NCI-H1417 treated with DMSO at 0.1 percent for 48 hours (cell line): ENCODE data around the gene SLC39A1.
"Not testable (repeated sequence)": the region's sequence is repeated elsewhere in the genome, so short reads cannot be mapped to it uniquely, and the experiment has no call there.

Experiments
- DNase-seq: peaks from one replicate; lab custom pipeline; 2025; lab: John Stamatoyannopoulos, UW

The SLC39A1 gene, protein sequence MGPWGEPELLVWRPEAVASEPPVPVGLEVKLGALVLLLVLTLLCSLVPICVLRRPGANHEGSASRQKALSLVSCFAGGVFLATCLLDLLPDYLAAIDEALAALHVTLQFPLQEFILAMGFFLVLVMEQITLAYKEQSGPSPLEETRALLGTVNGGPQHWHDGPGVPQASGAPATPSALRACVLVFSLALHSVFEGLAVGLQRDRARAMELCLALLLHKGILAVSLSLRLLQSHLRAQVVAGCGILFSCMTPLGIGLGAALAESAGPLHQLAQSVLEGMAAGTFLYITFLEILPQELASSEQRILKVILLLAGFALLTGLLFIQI

DNA sequence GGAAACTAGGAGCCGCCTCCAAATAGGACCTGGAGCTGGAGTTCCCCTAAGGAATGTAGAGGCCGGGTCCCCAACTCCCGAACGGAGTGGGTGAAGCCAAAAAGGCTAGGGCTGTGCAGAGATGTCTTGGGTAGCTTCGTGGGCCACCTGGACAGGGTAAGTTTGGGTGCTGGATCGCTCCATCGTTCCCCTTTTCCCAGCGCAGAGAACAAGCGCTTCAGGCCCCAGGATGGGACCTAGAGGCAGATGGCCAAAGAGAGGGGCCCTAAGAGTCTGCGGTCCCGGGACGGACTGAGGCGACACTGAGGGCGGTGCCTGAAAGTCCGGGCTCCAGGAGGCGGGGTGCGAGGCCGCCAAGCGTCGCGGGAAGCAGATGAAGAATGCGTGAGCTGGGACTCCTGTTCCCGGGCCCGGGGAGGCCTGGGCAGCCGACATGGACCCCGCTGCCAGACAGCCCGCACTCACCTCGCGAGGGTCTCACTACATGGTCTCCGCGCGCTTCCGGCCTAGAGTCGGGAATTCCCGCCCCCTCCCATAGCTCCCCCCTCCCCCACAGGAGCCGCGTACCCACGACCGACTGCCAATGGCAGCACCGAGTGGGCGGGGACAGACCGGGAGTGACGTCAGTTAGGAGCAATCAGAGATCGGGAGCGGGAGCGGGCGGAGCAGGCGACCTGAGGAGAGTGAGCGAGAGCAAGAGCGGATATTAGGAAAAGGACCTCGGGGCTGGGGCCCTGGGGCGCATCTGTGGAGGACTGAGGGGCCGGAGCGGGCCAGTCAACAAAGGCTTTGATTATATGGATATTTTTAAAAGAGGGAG, at the start of gene SLC39A1:
Gene SLC39A1, minus strand, starts transcription at position 508 of the 820 bp plus-strand sequence. CDS start 822 bp downstream, outside the sequence.
- DNase-seq, result peak; percentile 87

DNA sequence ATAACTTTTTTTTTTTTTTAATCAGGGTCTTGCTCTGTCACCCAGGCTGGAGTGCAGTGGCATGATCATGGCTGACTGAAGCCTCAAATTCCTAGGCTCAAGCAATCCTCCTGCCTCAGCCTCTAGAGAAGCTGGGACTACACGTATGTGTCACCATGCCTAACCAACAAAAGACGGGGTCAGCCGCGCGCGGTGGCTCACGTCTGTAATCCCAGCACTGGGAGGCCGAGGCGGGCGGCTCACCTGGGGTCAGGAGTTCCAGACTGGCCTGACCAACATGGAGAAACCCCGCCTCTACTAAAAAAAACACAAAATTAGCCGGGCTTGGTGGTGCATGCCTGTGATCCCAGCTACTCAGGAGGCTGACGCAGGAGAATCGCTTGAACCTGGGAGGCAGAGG, 49.2 kb upstream of the SLC39A1 start:
- DNase-seq, result not testable (repeated sequence)

DNA sequence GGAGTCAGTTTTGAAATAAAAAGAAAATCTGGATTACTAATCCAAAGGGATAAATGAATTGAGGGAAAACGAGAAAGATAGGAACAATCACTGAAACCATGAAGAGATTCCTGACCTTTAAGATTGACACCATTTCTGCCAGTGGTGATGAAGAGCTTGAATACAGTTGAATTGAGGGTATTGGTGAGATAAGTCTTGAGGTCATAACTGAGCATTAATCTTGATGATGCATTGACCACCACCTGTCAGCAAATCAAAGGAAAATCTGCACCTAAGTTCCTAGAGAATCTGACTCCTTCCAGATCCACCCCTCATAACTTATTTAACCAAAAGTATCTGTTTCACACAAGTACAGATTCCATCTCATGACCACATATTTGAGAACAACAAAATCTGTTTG, 48.8 kb upstream of the SLC39A1 start:
- DNase-seq, result no peak

DNA sequence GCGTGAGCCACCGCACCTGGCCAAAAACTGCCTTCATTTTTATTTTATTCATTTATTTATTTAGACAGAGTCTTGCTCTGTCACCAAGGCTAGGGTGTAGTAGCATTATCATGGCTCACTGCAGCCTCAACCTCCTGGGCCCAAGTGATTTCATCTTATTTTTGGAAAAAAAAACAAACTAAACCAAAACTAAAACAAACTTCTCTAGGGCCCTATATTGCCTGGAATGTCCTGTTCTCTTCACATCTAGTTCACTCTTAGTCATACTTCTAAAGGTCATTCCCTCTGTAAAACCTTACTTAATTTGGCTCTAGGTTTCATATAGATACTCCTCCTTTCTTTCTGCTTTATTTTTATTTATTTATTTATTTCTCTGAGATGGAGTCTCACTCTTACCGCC, 42.8 kb upstream of the SLC39A1 start:
- DNase-seq, result no peak

DNA sequence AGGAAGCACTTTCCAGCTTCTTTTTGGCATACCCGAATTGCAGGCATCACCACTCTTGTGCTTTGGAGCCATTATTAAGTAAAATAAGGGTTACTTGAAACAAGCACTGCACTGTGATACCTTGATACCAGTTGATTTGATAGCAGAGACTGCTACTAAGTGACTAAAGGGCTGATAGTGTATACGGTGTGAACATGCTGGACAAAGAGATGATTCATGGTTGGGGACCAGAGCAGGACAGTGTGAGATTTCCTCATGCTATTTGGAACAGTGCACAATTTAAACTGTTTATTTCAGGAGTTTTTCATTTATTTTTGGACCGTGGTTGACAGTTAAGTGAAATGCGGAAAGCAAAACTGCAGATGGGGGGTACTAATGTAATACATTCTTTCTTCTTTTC, 37.1 kb upstream of the SLC39A1 start:
- no peak for DNase-seq

DNA sequence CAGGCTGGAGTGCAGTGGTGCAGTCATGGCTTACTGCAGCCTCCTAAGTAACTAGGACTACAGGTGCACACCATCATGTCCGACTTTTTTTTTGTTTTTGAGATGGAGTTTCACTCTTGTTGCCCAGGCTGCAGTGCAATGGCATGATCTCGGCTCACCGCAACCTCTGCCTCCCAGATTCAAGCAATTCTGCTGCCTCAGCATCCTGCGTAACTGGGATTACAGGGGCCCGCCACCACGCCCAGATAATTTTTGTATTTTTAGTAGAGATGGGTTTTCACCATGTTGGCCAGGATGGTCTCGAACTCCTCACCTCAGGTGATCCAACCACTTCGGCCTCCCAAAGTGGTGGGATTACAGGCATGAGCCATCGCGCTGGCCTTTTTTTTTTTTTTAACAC, 33.5 kb upstream of the SLC39A1 start:
- DNase-seq, result not testable (repeated sequence)

DNA sequence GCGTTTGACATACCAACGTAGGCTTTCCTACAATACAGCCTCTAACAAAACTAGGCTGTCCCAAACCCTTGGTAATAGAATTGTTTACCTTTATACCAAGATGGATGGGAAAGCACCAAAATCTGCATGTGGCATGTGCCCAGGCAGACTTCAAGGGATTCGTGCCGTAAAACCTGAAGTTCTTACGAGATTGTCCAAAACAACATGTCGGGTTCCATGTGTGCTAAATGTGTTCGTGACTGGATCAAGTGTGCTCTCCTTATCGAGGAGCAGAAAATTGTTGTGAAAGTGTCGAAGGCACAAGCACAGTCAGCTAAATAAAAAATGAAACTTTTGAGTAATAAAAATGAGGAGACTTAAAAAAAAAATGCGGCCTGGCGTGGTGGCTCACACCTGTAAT, 32.3 kb upstream of the SLC39A1 start:
- DNase-seq, result no peak

DNA sequence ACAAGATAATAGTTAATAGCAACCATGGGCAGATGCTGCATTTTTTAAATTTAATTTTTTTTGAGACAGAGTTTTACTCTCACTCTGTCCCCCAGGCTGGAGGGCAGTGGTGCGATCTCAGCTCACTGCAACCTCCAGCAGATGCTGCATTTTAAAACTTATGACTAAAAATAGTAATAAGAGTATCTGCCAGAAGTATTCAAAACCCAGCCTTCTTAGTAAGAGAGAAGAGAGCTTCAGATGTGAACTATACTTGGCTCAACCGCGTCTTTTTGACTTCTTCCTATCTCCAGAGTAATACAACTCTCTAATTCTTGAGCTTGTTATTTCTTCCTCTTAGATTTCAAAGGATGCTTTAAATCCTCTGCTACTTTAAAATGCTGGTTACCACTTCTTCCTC, 31.9 kb upstream of the SLC39A1 start:
- no peak for DNase-seq

DNA sequence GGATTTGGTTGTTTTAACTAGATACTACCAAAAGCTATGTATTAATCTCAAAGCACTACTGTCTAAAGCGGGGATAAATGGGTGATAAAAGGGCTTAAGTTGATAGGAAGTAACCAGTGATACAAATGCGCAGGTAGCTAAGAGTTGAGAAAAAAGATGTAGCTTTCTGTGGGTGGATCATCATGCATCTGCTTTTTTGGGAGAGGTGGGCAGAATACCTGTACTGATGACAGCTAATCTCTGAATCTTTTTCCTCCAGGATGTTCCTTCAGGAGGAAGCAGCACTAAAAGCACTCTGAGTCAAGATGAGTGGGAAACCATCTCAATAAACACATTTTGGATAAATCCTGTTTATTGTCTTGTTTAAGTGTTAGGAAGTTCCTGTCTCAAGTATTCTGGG, 28.5 kb upstream of the SLC39A1 start:
- DNase-seq, result no peak

DNA sequence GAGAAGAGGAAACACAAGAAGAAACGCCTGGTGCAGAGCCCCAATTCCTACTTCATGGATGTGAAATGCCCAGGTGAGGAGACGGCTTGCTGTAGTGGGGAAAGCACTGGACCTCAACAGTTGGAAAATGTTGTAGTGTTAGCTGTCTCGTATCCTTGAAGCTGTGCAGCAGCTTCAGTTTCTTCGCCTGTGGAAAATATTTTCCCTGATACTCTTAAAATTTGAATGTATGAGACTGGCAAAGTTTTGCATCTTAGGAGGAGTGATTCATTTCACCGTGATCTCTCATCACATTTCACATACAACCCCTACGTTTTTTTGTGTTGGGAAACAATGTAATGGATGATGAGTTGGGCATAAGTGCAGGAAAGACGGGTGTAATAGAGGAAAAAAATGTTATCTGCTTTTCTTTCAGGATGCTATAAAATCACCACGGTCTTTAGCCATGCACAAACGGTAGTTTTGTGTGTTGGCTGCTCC, 27.9 kb upstream of the SLC39A1 start:
- no peak for DNase-seq

DNA sequence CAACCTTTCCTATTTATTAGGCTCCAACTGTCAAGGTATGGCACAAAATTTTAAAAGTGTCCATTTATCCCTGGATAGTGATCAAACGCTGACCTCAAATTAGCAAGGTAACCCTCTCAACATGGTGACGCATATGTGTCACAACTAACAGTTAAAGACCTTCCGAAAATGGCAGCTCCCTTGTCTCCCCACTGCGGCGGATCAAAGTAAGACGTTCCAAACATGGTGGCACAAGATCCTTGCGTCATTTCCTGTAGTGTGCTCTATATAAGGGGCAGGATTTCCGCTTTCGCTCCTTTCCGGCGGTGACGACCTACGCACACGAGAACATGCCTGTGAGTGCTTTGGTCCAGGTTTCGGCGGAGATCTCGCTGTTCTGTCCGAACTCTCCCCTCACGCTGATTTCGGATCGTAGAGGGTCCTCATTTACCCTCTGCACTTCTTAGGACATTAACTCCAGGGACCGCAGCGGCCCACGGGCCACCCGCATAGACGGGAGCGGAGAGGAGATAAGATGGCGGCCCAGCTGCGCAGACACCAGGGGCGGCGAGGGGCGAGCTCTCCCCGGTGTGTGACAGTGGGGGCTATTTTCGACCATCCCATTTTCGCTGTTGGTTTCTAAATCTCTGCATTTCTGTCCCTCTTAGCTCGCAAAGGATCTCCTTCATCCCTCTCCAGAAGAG, 27.3 kb upstream of the SLC39A1 start, which contains the start of gene RPS27:
Gene RPS27, plus strand, starts transcription at position 295 of the 683 bp plus-strand sequence. Its CDS starts 35 bp downstream, at position 330.
- peak; percentile 89 for DNase-seq

DNA sequence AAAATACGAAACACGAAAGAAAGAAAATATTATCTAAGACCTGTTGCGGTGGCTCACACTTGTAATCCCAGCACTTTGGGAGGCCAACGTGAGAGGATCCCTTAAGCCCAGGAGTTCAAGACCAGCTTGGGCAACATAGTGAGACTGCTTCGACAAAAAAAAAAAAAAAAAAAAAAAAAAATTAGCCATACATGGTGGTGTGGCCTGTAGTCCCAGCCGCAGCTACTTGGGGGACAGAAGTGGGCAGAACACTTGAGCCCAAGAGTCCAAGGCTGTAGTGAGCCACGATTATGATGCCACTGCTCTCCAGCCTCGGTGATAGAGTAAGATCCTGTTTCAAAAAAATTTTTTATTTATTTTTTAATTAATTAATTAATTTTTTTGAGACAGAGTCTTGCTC, 24.3 kb upstream of the SLC39A1 start:
- DNase-seq, result no peak

DNA sequence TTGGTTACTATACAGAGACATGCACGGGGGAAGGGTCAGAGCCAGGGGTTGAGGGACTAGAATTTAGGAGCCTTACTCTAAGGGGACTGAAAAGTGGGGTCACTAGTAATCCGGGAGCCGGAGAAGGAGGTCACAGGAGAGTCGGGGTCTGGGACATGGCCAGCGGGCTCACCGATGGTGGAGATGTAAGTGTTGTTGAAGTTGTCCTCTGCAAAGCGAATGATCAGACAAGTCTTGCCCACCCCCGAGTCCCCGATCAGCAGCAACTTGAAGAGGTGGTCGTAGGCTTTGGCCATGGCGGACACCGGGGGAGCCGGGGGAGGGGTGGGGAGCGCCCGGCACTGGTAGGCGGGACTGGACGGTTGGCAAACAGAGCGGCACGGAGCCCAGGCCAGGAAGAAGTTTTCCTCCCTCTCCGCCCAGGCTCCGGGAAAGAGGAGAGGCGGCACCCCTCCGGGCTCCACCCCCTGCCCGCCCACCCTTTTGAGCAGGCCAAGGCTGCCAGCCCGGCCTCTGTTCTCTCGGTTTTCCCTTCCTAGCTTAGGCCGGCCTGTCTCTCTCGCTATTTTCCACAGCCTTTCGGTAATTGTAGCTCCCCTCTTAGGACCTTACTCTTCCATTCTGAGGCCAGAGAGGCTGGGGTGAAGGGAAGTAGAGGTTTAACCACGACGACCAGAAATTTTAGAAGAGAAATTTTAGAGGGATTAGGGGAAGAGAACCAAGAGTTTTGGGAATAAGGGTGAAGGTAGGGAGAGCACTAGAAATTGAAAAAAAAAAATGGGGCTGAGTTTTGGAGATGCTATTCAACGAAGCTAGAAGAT, 22.8 kb upstream of the SLC39A1 start, which contains the start of gene RAB13:
Gene RAB13, minus strand, starts transcription at position 399 of the 821 bp plus-strand sequence. Its CDS starts 103 bp downstream, at position 296.
- peak; percentile 13 for DNase-seq

DNA sequence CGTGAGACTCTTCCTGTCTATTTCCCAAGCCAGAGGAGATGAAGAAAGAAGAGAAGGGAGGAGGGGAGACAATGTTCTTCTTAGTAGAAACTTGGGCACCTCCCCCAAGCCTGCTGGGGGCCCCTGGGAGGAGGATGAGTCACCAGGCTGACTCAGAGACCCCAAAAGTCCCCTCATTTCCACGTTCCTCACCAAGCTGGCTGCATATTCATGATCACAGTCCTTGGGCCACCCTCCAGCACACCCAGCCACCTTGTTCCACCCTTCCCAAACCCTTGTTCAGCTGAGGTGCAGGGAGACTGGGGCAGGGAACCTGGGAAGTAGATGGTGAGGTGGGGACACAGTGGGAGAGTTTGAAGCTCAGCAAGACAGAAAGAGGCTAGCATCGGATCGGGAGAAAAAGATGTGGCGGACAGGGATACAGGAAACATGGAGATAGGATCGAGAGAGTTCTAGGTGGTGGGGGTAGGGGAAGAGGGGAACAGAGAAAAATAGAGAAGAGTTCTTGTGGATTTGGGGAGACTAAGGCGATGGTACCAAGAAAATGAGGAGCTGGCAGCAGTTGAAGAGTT, 22.1 kb upstream of the SLC39A1 start:
- no peak for DNase-seq

DNA sequence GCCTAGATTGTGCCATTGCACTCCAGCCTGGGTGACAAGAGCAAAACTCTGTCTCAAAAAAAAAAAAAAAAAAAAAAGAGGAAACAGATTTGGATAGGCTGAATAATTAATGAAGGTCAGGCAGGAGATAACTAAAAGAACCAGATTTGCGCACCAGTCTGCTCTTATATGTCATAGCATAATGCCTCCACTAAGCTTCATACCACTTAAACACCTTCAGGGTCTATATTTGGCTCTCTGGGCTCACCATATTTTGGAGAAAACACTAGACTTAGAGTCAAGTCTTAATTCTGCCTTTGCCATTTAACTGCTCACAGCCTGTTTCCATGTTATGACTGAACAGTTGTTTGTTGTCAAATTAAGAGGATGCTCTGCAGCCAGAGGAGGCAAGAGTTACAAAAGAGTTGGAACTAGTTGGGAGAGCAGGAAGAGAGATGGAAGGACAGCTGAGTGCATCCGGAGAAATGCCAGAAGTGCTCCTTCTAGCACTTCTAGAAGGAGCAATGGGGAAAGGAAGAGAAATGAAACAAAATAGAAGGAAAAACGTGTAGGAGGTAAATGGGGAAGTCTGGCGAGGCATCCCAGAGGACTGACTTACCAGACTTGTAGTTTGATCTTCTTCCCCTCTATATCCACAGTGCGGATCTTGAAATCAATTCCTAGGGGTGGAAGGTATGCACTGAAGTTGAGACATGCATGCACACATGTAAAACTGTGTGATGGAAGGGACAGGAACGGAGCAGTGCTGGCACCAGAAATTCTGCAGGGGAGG, 21.0 kb upstream of the SLC39A1 start:
- no peak for DNase-seq

DNA sequence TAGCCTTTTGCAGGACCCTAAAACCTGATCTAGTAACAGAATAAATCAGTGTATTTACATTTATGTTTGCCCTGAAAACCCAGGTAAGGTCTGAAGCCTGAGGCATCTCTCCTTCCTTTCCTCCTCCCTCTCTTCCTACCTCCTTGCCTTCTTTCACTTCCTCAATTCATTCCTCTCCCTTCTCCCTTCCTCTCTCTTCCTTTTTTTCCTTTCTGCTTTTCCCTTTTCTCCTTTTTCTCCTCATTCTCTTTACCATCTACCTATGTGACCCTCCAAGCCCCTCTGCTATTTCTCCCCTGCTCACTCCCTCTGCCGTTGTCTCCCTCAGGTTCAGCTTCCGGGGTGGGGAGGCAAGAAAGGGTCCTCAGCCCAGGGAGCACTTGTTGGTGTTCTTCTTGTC, 18.4 kb upstream of the SLC39A1 start:
- not testable (repeated sequence) for DNase-seq

DNA sequence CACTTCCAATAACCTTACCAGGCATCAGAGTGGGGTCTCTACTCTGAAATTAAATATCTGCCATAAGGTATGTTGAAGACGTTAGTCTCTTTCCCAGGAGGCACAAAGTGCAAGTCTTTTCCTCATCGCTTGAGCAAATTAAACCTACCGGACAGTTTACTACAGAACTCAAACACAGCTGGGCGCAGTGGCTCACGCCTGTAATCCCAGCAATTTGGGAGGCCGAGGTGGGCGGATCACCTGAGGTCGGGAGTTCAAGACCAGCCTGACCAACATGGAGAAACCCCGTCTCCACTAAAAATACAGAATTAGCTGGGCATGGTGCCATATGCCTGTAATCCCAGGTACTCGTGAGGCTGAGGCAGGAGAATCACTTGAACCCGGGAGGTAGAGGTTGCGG, 15.8 kb upstream of the SLC39A1 start:
- not testable (repeated sequence) for DNase-seq

DNA sequence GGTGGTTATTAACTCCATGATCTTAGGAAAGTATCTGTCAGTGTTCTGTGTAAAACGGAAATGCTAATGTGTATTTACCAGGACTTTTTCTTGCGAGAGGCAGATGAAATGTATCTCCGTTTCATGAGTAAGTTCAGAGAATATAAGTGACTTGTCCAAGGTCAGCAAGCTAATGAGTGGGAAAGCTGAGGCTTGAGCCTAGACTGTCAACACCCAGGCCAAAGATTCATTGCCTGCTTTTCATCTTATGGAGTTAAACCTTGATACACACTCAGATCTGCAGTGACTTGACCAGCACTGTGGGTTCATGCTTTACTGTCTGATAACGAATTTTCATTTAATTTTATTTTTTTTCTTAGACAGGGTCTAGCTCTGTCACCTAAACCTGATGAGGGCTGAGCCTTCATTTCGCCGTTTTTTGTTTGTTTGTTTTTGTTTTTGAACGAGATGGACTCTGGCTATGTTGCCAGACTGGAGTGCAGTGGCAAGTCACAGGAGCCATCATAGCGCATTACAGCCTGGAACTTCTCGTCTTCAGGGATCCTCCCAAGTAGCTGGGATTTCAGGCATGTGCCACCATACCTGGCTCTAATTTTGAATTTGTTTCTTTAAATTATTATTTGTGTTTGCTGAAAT, 15.1 kb upstream of the SLC39A1 start:
- no peak for DNase-seq
